Left hindlimb (tissue), 1 donor: Measurements from ENCODE around the gene HOXA1.
"Not testable (repeated sequence)": the region's sequence is repeated elsewhere in the genome, so short reads cannot be mapped to it uniquely, and the experiment has no call there.

ENCODE experiments used
- DNase-seq: peaks from one replicate; pipeline ENCODE4 v3.0.0-alpha.2; 2018

Gene HOXA1

GRCh38 chr7:27045066-27045465 lies 50.7 kb downstream of the HOXA1 start:
- not testable (repeated sequence) for DNase-seq
